Smooth muscle cell (in vitro differentiated cells): ENCODE measurements around the gene LYST. TPM values are rescaled to one million over a fixed set of nuclear protein-coding genes. Genes with fewer than 3 reads are reported as not detected.

ENCODE experiments used
- DNase-seq: peaks from one replicate; lab custom pipeline; 2025; ENCODE audit not compliant: unreplicated experiment; lab: John Stamatoyannopoulos, UW
- H2AFZ ChIP-seq: fragments of 200-600 bp; sonication (generic); 2 replicates; pipeline ENCODE4 v1.6.0; 2016; ENCODE audit warnings: antibody characterized with exemption, low read depth, mild to moderate bottlenecking
- H3F3A ChIP-seq: fragments of 200-600 bp; sonication (generic); 2 replicates; pipeline ENCODE4 v1.6.0; 2017; ENCODE audit warnings: antibody characterized with exemption, low read depth
- H3K27ac ChIP-seq: fragments of 200-600 bp; sonication (generic); 2 replicates; pipeline ENCODE4 v1.5.1; 2016; ENCODE audit warnings: low read depth, mild to moderate bottlenecking
- H3K27me3 ChIP-seq: fragments of 200-600 bp; sonication (generic); 2 replicates; pipeline ENCODE4 v1.6.1; 2016; ENCODE audit warnings: low read depth, mild to moderate bottlenecking
- H3K36me3 ChIP-seq: fragments of 200-600 bp; sonication (generic); 2 replicates; pipeline ENCODE4 v1.5.1; 2016; ENCODE audit warnings: low read depth
- H3K4me1 ChIP-seq: fragments of 200-600 bp; sonication (generic); 2 replicates; pipeline ENCODE4 v1.5.1; 2016; ENCODE audit warnings: low read depth
- H3K4me2 ChIP-seq: fragments of 200-600 bp; sonication (generic); 2 replicates; pipeline ENCODE4 v1.6.0; 2016; ENCODE audit warnings: mild to moderate bottlenecking
- H3K4me3 ChIP-seq: fragments of 200-600 bp; sonication (generic); 2 replicates; pipeline ENCODE4 v1.5.1; 2016; ENCODE audit warnings: mild to moderate bottlenecking
- H3K79me2 ChIP-seq: fragments of 200-600 bp; sonication (generic); 2 replicates; pipeline ENCODE4 v1.6.0; 2016; ENCODE audit warnings: low read depth, mild to moderate bottlenecking
- H3K9ac ChIP-seq: fragments of 200-600 bp; sonication (generic); 2 replicates; pipeline ENCODE4 v1.6.0; 2016; ENCODE audit warnings: low read depth
- H3K9me3 ChIP-seq: fragments of 200-600 bp; sonication (generic); replicated peaks from 2 replicates; pipeline ENCODE4 v1.5.1; 2016; ENCODE audit warnings: low read depth
- H4K20me1 ChIP-seq: fragments of 200-600 bp; sonication (generic); 2 replicates; pipeline ENCODE4 v1.6.0; 2016; ENCODE audit warnings: low read depth
- CTCF ChIP-seq: fragments of 200-600 bp; sonication (generic); IDR thresholded peaks from 2 replicates; pipeline ENCODE4 v1.5.1; 2017; ENCODE audit warnings: borderline replicate concordance, mild to moderate bottlenecking, antibody characterized with exemption; ENCODE audit not compliant: insufficient read depth, poor library complexity, severe bottlenecking
- WGBS: methylation state at CpG from one replicate; pipeline ENCODE4 v1.1.7; 2016; ENCODE audit warnings: low lambda C conversion rate; 5-methylcytosine and 5-hydroxymethylcytosine counted together
- polyA plus RNA-seq: library from polyadenylated mRNA; unstranded; fragments of >200 nt; fragmentation: Nextera tagmentation; extraction: Ambion mirVana; gene quantifications from 2 replicates; pipeline ENCODE4 v1.2.1, GENCODE V29; 2016
- total RNA-seq: library from RNA; depleted of rRNA; stranded (reverse); fragments of >200 nt; gene quantifications from 2 replicates; pipeline ENCODE4 v1.2.3, GENCODE V29; 2014

The LYST gene
- total and polyA plus RNA-seq, 2 experiments from 2014 or later, result 2.2 to 13.5 TPM

GRCh38 chr1:235855811-235856429, 10.8 kb downstream of the LYST start:
- Histone ChIP-seq H3K4me1 (no peaks in the 10 kb centered on the region), H3K79me2 (peaks cover 19% of the 10 kb centered on the region), H3K4me3 (no peak overlapping the region), H3K27me3 (no peaks in the 10 kb centered on the region), H3K9ac (no peak overlapping the region), H3K9me3 (no peaks in the 10 kb centered on the region), H3K27ac (no peak overlapping the region), H3K4me2 (no peak overlapping the region), H2AFZ (no peak overlapping the region), H3K36me3 (no peaks in the 10 kb centered on the region), H3F3A (no peaks in the 10 kb centered on the region), H4K20me1 (peaks cover 36% of the 10 kb centered on the region)
- DNase-seq, result no peak
- no peak for TF ChIP-seq CTCF
- WGBS, result 93% methylated on average over 1 of the region's 1 CpG

GRCh38 chr1:235854347-235854746, 12.4 kb downstream of the LYST start:
- Histone ChIP-seq H2AFZ (no peak overlapping the region), H3K4me1 (no peaks in the 10 kb centered on the region), H3K9ac (no peak overlapping the region), H3K79me2 (peaks cover 19% of the 10 kb centered on the region), H3K9me3 (no peaks in the 10 kb centered on the region), H3K36me3 (no peaks in the 10 kb centered on the region), H4K20me1 (peaks cover 36% of the 10 kb centered on the region), H3K27ac (no peak overlapping the region), H3K4me3 (no peak overlapping the region), H3K4me2 (no peak overlapping the region), H3F3A (no peaks in the 10 kb centered on the region), H3K27me3 (no peaks in the 10 kb centered on the region)
- no peak for TF ChIP-seq CTCF
- no peak for DNase-seq
- WGBS, result 88% methylated on average over 3 of the region's 3 CpGs

GRCh38 chr1:235853653-235854052, 13.1 kb downstream of the LYST start:
- Histone ChIP-seq H3F3A (no peaks in the 10 kb centered on the region), H3K36me3 (no peaks in the 10 kb centered on the region), H3K9me3 (no peaks in the 10 kb centered on the region), H3K4me3 (no peak overlapping the region), H3K4me2 (no peak overlapping the region), H3K79me2 (peaks cover 20% of the 10 kb centered on the region), H3K27me3 (no peaks in the 10 kb centered on the region), H2AFZ (no peak overlapping the region), H3K4me1 (no peaks in the 10 kb centered on the region), H3K9ac (no peak overlapping the region), H3K27ac (no peak overlapping the region), H4K20me1 (peaks cover 36% of the 10 kb centered on the region)
- TF ChIP-seq CTCF, result no peak
- no peak for DNase-seq
- 92% methylated on average over 7 of the region's 7 CpGs for WGBS

- DNase-seq, result no peak
- H4K20me1 ChIP-seq, result peaks cover 36% of the 10 kb centered on the region
- no peak overlapping the region for H3K9ac ChIP-seq
- H3K4me2 ChIP-seq, result no peak overlapping the region
- H2AFZ ChIP-seq, result no peak overlapping the region
- no peaks in the 10 kb centered on the region for H3F3A ChIP-seq
- no peaks in the 10 kb centered on the region for H3K4me1 ChIP-seq
- H3K9me3 ChIP-seq, result no peaks in the 10 kb centered on the region
- 81% methylated on average over 3 of the region's 3 CpGs for WGBS
- no peaks in the 10 kb centered on the region for H3K36me3 ChIP-seq
- H3K27me3 ChIP-seq, result no peaks in the 10 kb centered on the region
- H3K4me3 ChIP-seq, result no peak overlapping the region
- no peak overlapping the region for H3K27ac ChIP-seq
- peaks cover 22% of the 10 kb centered on the region for H3K79me2 ChIP-seq
- TF ChIP-seq CTCF, result no peak
Measured at GRCh38 chr1:235852887-235853286, 13.8 kb downstream of the LYST start.
